ENCODE measurements around the gene SLC6A9.

DNA sequence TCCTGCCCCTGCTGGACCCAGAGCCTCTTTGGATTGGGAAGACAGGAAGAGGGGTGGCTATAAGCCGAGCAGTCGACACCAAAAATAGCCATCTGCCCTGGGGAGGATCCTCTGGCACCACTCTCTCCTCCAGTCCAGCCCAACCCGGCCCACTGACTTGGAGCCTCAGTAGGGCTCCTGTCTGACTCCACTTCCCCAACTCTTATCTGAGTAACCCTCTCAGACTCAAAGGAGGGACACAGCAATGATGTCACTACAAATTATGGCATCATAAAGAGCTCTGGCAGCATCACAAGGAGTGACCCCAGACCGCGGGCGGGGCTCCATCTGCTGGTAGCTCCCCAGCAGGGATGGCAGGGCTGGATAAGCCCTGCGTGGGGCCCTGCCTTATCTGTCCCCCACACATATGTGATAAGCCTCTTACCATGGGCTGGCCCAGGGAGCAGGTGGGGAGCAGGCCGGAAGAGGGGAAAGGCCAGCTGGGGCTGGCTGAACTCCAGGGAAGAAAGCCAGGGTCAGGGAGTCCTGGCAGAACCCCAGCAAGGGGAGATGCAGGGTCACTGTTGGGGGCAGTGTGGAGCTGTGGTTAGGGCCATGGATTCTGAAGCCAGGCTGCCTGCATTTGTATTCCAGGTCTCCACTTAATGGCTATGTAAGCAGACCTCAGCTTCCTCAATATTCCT, 4.6 kb upstream of the SLC6A9 start:
- TF ChIP-seq POLR2AphosphoS5 (IDR thresholded peaks at IDR 0.05) (no peak), POLR2A (IDR thresholded peaks at IDR 0.05) (no peak)

Measured in prostate gland (tissue), 1 donor.